Endothelial cell (in vitro differentiated cells): ENCODE results near the gene OCA2. TPM values are rescaled to one million over a fixed set of nuclear protein-coding genes. Genes with fewer than 3 reads are reported as not detected.

Source experiments
- DNase-seq: peaks from one replicate; pipeline ENCODE4 v3.0.0; 2021; ENCODE audit warnings: low spot score
- H3K27ac Mint-ChIP-seq: one replicate; pipeline ENCODE4 v1.8.0; 2021; ENCODE audit warnings: mixed read lengths, inconsistent platforms; ENCODE audit not compliant: unreplicated experiment
- H3K27me3 Mint-ChIP-seq: one replicate; pipeline ENCODE4 v1.8.0; 2021; ENCODE audit warnings: mild to moderate bottlenecking, moderate library complexity, mixed read lengths, inconsistent platforms; ENCODE audit not compliant: unreplicated experiment
- H3K36me3 Mint-ChIP-seq: one replicate; pipeline ENCODE4 v1.8.0; 2021; ENCODE audit warnings: mild to moderate bottlenecking, low read depth, mixed read lengths, inconsistent platforms; ENCODE audit not compliant: unreplicated experiment
- H3K4me1 Mint-ChIP-seq: one replicate; pipeline ENCODE4 v1.8.0; 2021; ENCODE audit warnings: mild to moderate bottlenecking, mixed read lengths, inconsistent platforms; ENCODE audit not compliant: unreplicated experiment
- H3K4me3 Mint-ChIP-seq: one replicate; pipeline ENCODE4 v1.8.0; 2021; ENCODE audit warnings: mild to moderate bottlenecking, mixed read lengths, inconsistent platforms; ENCODE audit not compliant: unreplicated experiment
- H3K9me3 Mint-ChIP-seq: one replicate; pipeline ENCODE4 v1.8.0; 2021; ENCODE audit warnings: mixed read lengths, inconsistent platforms; ENCODE audit not compliant: unreplicated experiment
- CTCF ChIP-seq: fragments of 200-600 bp; sonication (generic); IDR thresholded peaks from one replicate; pipeline ENCODE4 v1.5.0; 2021; ENCODE audit warnings: antibody characterized with exemption; ENCODE audit not compliant: unreplicated experiment
- total RNA-seq: library from RNA; stranded (reverse); fragmentation: NEBNext Ultra II Directional; extraction: Animal tissue kit (Norgen Biotek cat#: 25700); gene quantifications from one replicate; pipeline ENCODE4 v1.2.1, GENCODE V29; 2021; ENCODE audit not compliant: unreplicated experiment

The OCA2 gene
- total RNA-seq, 1 donor from 2014 or later: not detected

GRCh38 chr15:27869697-27870281 lies 229.3 kb downstream of the OCA2 start:
- no peak for DNase-seq
- no peak overlapping the region for H3K4me3 Mint-ChIP-seq
- no peaks in the 10 kb centered on the region for H3K27me3 Mint-ChIP-seq
- no peaks in the 10 kb centered on the region for H3K36me3 Mint-ChIP-seq
- no peak overlapping the region for H3K27ac Mint-ChIP-seq
- TF ChIP-seq CTCF: no peak
- H3K9me3 Mint-ChIP-seq: no peaks in the 10 kb centered on the region
- no peaks in the 10 kb centered on the region for H3K4me1 Mint-ChIP-seq

- no peaks in the 10 kb centered on the region for H3K36me3 Mint-ChIP-seq
- H3K4me3 Mint-ChIP-seq: no peak overlapping the region
- no peak for DNase-seq
- no peaks in the 10 kb centered on the region for H3K27me3 Mint-ChIP-seq
- TF ChIP-seq CTCF: no peak
- H3K27ac Mint-ChIP-seq: no peak overlapping the region
- no peaks in the 10 kb centered on the region for H3K4me1 Mint-ChIP-seq
- H3K9me3 Mint-ChIP-seq: no peaks in the 10 kb centered on the region
Measured at GRCh38 chr15:27868828-27869404, 230.2 kb downstream of the OCA2 start.

- no peak overlapping the region for H3K4me3 Mint-ChIP-seq
- H3K27me3 Mint-ChIP-seq: no peaks in the 10 kb centered on the region
- no peak overlapping the region for H3K27ac Mint-ChIP-seq
- no peak for DNase-seq
- H3K4me1 Mint-ChIP-seq: no peaks in the 10 kb centered on the region
- no peaks in the 10 kb centered on the region for H3K9me3 Mint-ChIP-seq
- no peaks in the 10 kb centered on the region for H3K36me3 Mint-ChIP-seq
- TF ChIP-seq CTCF: no peak
Measured at GRCh38 chr15:27867861-27868260, 231.3 kb downstream of the OCA2 start.

GRCh38 chr15:27866505-27867165 lies 232.5 kb downstream of the OCA2 start:
- H3K4me1 Mint-ChIP-seq: no peaks in the 10 kb centered on the region
- no peaks in the 10 kb centered on the region for H3K27me3 Mint-ChIP-seq
- H3K36me3 Mint-ChIP-seq: no peaks in the 10 kb centered on the region
- H3K27ac Mint-ChIP-seq: no peak overlapping the region
- DNase-seq: no peak
- TF ChIP-seq CTCF: no peak
- H3K9me3 Mint-ChIP-seq: peaks cover 1% of the 10 kb centered on the region
- no peak overlapping the region for H3K4me3 Mint-ChIP-seq

- no peaks in the 10 kb centered on the region for H3K36me3 Mint-ChIP-seq
- peaks cover 9% of the 10 kb centered on the region for H3K9me3 Mint-ChIP-seq
- H3K4me1 Mint-ChIP-seq: no peaks in the 10 kb centered on the region
- no peak for TF ChIP-seq CTCF
- H3K27me3 Mint-ChIP-seq: no peaks in the 10 kb centered on the region
- H3K4me3 Mint-ChIP-seq: no peak overlapping the region
- no peak overlapping the region for H3K27ac Mint-ChIP-seq
- DNase-seq: no peak
Measured at GRCh38 chr15:27865926-27866325, 233.2 kb downstream of the OCA2 start.
